Measurements from ENCODE around the gene SLC2A10.

GRCh38 chr20:46689754-46690085, 19.7 kb upstream of the SLC2A10 start:
- TF ChIP-seq, protein P1, sequence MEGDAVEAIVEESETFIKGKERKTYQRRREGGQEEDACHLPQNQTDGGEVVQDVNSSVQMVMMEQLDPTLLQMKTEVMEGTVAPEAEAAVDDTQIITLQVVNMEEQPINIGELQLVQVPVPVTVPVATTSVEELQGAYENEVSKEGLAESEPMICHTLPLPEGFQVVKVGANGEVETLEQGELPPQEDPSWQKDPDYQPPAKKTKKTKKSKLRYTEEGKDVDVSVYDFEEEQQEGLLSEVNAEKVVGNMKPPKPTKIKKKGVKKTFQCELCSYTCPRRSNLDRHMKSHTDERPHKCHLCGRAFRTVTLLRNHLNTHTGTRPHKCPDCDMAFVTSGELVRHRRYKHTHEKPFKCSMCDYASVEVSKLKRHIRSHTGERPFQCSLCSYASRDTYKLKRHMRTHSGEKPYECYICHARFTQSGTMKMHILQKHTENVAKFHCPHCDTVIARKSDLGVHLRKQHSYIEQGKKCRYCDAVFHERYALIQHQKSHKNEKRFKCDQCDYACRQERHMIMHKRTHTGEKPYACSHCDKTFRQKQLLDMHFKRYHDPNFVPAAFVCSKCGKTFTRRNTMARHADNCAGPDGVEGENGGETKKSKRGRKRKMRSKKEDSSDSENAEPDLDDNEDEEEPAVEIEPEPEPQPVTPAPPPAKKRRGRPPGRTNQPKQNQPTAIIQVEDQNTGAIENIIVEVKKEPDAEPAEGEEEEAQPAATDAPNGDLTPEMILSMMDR (IDR thresholded peaks at IDR 0.05): no peak
- TF ChIP-seq TCF7L2 (IDR thresholded peaks at IDR 0.05; ENCODE audit: low read depth, low read length): peak; percentile 70

Data from Panc1 (cell line).